Thymus (tissue), 11 donors: ENCODE measurements around the gene NOS1. TPM values are rescaled to one million over a fixed set of nuclear protein-coding genes. Genes with fewer than 3 reads are reported as not detected.
"Not testable (repeated sequence)": the region's sequence is repeated elsewhere in the genome, so short reads cannot be mapped to it uniquely, and the experiment has no call there.

ENCODE experiments used
- DNase-seq, 9 donors: peaks; one replicate each; pipeline ENCODE4 v3.0.0-alpha.2; 2013; ENCODE audit warnings: low spot score in 9 of 9, low read depth in 6 of 9, missing footprints in 1 of 9
- H3K27ac ChIP-seq, 2 donors: one replicate each; pipeline ENCODE4 v1.5.1; 2013; ENCODE audit warnings: control low read depth in 1 of 2, low read depth in 1 of 2, low read length in 1 of 2, mild to moderate bottlenecking in 1 of 2, moderate library complexity in 1 of 2
- H3K27me3 ChIP-seq, 2 donors: one replicate each; pipeline ENCODE4 v1.5.1; 2013; ENCODE audit warnings: low read length in 1 of 2; ENCODE audit not compliant: control insufficient read depth in 2 of 2, insufficient read depth in 1 of 2
- H3K36me3 ChIP-seq, 2 donors: one replicate each; pipeline ENCODE4 v1.5.1; 2013; ENCODE audit warnings: low read length in 1 of 2, mild to moderate bottlenecking in 1 of 2, moderate library complexity in 1 of 2; ENCODE audit not compliant: control insufficient read depth in 2 of 2, insufficient read depth in 2 of 2
- H3K4me1 ChIP-seq, 2 donors: one replicate each; pipeline ENCODE4 v1.5.1; 2013; ENCODE audit warnings: low read length in 2 of 2; ENCODE audit not compliant: control insufficient read depth in 2 of 2, insufficient read depth in 2 of 2
- H3K4me3 ChIP-seq, 2 donors: one replicate each; pipeline ENCODE4 v1.5.1; 2013; ENCODE audit warnings: low read length in 2 of 2, control low read depth in 1 of 2, mild to moderate bottlenecking in 1 of 2
- H3K9me3 ChIP-seq, 2 donors: one replicate each; pipeline ENCODE4 v1.5.1; 2013; ENCODE audit warnings: low read length in 1 of 2, mild to moderate bottlenecking in 1 of 2; ENCODE audit not compliant: control insufficient read depth in 2 of 2, insufficient read depth in 1 of 2
- WGBS: extraction: QIAGEN DNeasy Blood & Tissue Kit; methylation state at CpG from one replicate; pipeline ENCODE4 v1.1.7; 2013; 5-methylcytosine and 5-hydroxymethylcytosine counted together
- polyA plus RNA-seq: library from polyadenylated mRNA; stranded (reverse); fragments of 200-250 nt; gene quantifications from one replicate; pipeline ENCODE4 v1.2.3, GENCODE V29; 2013
- total RNA-seq: library from RNA; stranded (reverse); fragments of 120-200 nt; gene quantifications from one replicate; pipeline ENCODE4 v1.2.4, GENCODE V29; 2013
- donor health status: healthy.

The NOS1 gene
- total and polyA plus RNA-seq, 2 donors = 0.05 to 0.23 TPM

DNA sequence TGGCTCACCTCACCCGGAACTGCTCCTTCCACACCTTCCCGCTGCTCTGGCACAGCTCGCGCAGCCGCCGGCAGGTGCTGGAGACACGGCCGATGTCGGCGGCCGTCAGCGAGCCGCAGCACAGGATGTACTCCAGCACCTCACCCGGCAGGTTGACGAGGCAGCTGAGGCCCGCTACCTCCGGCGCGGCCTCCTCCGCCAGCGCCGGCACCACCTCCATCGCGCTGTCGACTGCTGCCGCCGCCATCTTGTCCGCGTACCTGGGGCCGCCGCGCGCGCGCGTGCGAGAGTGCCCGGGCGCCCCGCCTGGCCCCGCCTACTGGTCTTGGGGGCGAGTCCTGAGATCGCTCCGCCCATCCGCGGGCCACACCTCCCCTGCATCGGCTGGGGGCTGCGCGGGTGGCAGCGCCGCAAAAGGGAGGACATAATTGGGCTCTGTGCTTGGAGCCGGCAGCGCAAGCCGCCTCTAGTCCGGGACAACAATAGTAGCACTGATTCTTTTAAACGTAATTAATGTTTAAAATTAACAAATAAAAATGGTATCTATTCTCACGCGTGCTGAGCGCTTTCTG, 171.1 kb downstream of the NOS1 start, which contains the start of gene FBXO21:
Gene FBXO21 (minus strand): TSS at position 261 of the 572 bp plus-strand sequence. CDS start 14 bp downstream, at position 247.
- Histone ChIP-seq H3K27me3 (peaks cover 3 to 13% of the 10 kb centered on the region in 2 donors), H3K4me1 (peaks cover 7 to 15% of the 10 kb centered on the region in 2 donors), H3K4me3 (peak within 1 kb of the TSS; percentile 81 to 96), H3K36me3 (peaks cover 0 to 8% of the 10 kb centered on the region in 2 donors), H3K9me3 (peaks cover 0 to 5% of the 10 kb centered on the region in 2 donors), H3K27ac (peak within 1 kb of the TSS; percentile 74 to 88)
- 2% methylated on average over 59 of the region's 59 CpGs for WGBS
- DNase-seq = peak; percentile 62 to 94 (median 84)

DNA sequence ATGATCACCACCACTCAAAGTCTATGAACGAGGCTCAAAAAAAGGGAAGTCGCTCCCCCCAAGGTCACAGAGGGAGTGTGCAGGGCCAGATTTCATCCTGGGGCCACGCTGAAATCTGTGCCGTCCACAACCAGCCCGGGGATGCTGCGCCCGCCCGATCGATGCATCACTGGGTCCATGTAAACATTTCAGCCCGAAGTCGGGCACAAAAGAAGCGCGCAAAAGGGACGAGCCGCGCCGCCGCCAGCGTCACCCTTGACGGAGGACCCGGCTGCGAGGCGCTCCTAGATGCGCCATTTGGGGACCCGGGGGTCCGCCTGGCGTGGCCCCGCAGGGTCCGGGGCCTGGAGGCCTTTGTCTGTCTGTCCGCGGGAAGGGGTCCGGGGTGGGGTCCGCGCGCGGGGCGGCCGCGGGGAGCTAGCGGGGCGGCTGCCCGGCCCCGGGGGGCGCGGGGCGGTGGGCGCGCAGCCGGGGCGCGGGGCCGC, 171.7 kb downstream of the NOS1 start:
- WGBS = 2% methylated on average over 52 of the region's 52 CpGs
- H3K27me3 ChIP-seq = peaks cover 3 to 13% of the 10 kb centered on the region in 2 donors
- H3K4me1 ChIP-seq = peaks cover 7 to 15% of the 10 kb centered on the region in 2 donors
- peak in 4 of 9 donors; percentile 13 to 48 (median 22) for DNase-seq
- peaks cover 0 to 5% of the 10 kb centered on the region in 2 donors for H3K9me3 ChIP-seq
- H3K27ac ChIP-seq = peak overlapping the region; percentile 74 to 88
- peak overlapping the region; percentile 81 to 96 for H3K4me3 ChIP-seq
- peaks cover 0 to 9% of the 10 kb centered on the region in 2 donors for H3K36me3 ChIP-seq

GRCh38 chr12:117188961-117189724, 172.3 kb downstream of the NOS1 start:
- DNase-seq = peak in 1 of 9 donors; percentile 6
- Histone ChIP-seq H3K9me3 (peaks cover 0 to 5% of the 10 kb centered on the region in 2 donors), H3K27ac (no peak overlapping the region), H3K4me3 (peak overlapping the region; percentile 81 to 96), H3K4me1 (peaks cover 7 to 15% of the 10 kb centered on the region in 2 donors), H3K27me3 (peaks cover 3 to 13% of the 10 kb centered on the region in 2 donors), H3K36me3 (peaks cover 4 to 13% of the 10 kb centered on the region in 2 donors)
- WGBS = 70% methylated on average over 25 of the region's 25 CpGs

DNA sequence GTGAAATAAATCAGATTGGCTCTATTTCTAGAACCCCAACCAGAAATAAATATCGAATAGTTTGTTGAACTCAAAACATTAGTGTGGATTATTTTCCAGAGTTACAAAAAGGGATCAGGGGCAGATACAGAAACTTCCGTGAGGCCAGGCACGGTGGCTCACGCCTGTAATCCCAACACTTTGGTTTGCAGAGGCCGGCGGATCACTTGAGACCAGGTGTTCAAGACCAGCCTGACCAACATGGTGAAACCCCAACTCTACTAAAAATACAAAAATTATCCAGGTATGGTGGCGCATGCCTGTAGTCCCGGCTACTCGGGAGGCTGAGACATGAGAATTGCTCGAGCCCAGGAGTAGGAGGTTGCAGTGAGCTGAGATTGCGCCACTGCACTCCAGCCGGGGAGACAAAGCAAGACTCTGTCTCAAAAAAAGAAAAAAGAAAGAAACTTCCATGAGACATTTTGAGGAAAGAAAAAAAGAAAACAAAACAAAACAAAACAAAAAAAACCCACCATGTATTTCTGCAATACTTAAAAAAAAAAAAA, 173.2 kb downstream of the NOS1 start:
- peaks cover 0 to 5% of the 10 kb centered on the region in 2 donors for H3K9me3 ChIP-seq
- H3K4me3 ChIP-seq = no peak overlapping the region
- peaks cover 3 to 13% of the 10 kb centered on the region in 2 donors for H3K27me3 ChIP-seq
- peaks cover 7 to 15% of the 10 kb centered on the region in 2 donors for H3K4me1 ChIP-seq
- 98% methylated on average over 12 of the region's 12 CpGs for WGBS
- no peak for DNase-seq
- H3K27ac ChIP-seq = no peak overlapping the region
- peaks cover 8 to 22% of the 10 kb centered on the region in 2 donors for H3K36me3 ChIP-seq

DNA sequence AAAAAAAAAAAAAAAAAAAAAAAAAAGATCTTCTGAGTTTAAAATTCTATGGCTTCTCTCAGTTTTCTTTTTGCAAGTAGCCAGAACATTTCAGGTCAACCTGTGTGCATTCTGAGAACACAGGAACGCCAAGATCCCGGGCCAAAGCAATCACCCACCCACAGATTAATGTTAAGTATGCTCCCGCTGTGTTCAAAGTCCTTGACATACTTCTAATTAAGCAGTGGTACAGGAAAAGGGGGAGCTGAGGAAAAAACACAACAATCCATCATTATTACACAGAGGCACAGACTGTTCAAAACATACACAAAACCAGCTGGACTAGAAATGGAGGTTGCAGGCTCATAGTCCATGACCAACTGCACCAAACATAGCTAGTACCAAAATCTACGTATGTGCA, 174.0 kb downstream of the NOS1 start:
- H3K27ac ChIP-seq = no peak overlapping the region
- no peak overlapping the region for H3K4me3 ChIP-seq
- H3K27me3 ChIP-seq = peaks cover 3 to 13% of the 10 kb centered on the region in 2 donors
- H3K9me3 ChIP-seq = peaks cover 0 to 5% of the 10 kb centered on the region in 2 donors
- 97% methylated on average over 4 of the region's 4 CpGs for WGBS
- DNase-seq = no peak
- peaks cover 7 to 15% of the 10 kb centered on the region in 2 donors for H3K4me1 ChIP-seq
- peaks cover 12 to 28% of the 10 kb centered on the region in 2 donors for H3K36me3 ChIP-seq

- Histone ChIP-seq H3K4me1 (no peaks in the 10 kb centered on the region), H3K36me3 (peaks cover 16 to 62% of the 10 kb centered on the region in 2 donors), H3K27ac (no peak overlapping the region), H3K27me3 (no peaks in the 10 kb centered on the region), H3K9me3 (peaks cover 0 to 9% of the 10 kb centered on the region in 2 donors), H3K4me3 (no peak overlapping the region)
- WGBS = 98% methylated on average over 3 of the region's 3 CpGs
- DNase-seq = no peak
These were observed 178.6 kb downstream of the NOS1 start for GRCh38 chr12:117182866-117183265.

DNA sequence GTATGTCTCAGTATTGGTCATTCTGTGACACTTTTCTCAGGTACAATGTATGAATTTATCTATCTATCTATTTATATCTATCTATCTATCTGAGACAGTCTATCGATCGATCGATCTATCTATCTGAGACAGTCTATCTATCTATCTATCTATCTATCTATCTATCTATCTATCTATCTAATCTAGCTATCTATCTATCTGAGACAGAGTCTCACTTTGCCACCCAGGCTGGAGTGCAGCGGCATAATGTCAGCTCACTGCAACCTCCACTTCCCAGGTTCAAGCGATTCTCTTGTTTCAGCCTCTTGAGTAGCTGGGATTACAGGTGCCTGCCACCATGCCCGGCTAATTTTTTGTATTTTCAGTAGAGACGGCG, 180.0 kb downstream of the NOS1 start:
- peaks cover 16 to 71% of the 10 kb centered on the region in 2 donors for H3K36me3 ChIP-seq
- not testable (repeated sequence) for H3K27ac ChIP-seq, H3K4me1 ChIP-seq, DNase-seq, H3K27me3 ChIP-seq, H3K4me3 ChIP-seq, H3K9me3 ChIP-seq
- WGBS = 96% methylated on average over 8 of the region's 8 CpGs

GRCh38 chr12:117180758-117181467, 180.5 kb downstream of the NOS1 start:
- peaks cover 20 to 71% of the 10 kb centered on the region in 2 donors for H3K36me3 ChIP-seq
- H3K27ac ChIP-seq = no peak overlapping the region
- 88% methylated on average over 4 of the region's 4 CpGs for WGBS
- no peak overlapping the region for H3K4me3 ChIP-seq
- no peaks in the 10 kb centered on the region for H3K4me1 ChIP-seq
- DNase-seq = no peak
- peaks cover 0 to 9% of the 10 kb centered on the region in 2 donors for H3K9me3 ChIP-seq
- no peaks in the 10 kb centered on the region for H3K27me3 ChIP-seq
